A673 (cell line): ENCODE data around the gene AFF2.

Source experiments
- CTCF ChIP-seq: fragments of 300-800, 200-600 bp; sonication (generic); conservative IDR thresholded peaks from 2 replicates; pipeline ENCODE4 v1.5.1; 2017; ENCODE audit warnings: low read depth, mild to moderate bottlenecking, antibody characterized with exemption, low read length, moderate library complexity, mixed read lengths
- EZH2 ChIP-seq: fragments of 200-600 bp; sonication (generic); IDR thresholded peaks from 2 replicates; pipeline ENCODE4 v1.6.1; 2017; ENCODE audit warnings: borderline replicate concordance, low read depth, mild to moderate bottlenecking, mixed read lengths, antibody characterized with exemption, low read length; ENCODE audit not compliant: poor library complexity, severe bottlenecking

- no peak for TF ChIP-seq CTCF
- no peak for TF ChIP-seq EZH2
These were observed 372.5 kb downstream of the AFF2 start for GRCh38 chrX:148872881-148873280.
